B cell (primary cell): ENCODE measurements around the gene CCDC183. TPM values are rescaled to one million over a fixed set of nuclear protein-coding genes. Genes with fewer than 3 reads are reported as not detected.
A peak's percentile ranks its signal among the peaks of the same experiment; 100 is the strongest.

Experiments used
- ATAC-seq: fragments of 200-7000 bp; cut with Tn5 transposase; one replicate; pipeline ENCODE4 v1.10.0; 2021; ENCODE audit warnings: low read depth, mild to moderate bottlenecking, moderate number of reproducible peaks, moderate library complexity
- CTCF ChIA-PET: fragments of 350-600 bp; sonication (Branson Sonifier 250); formaldehyde crosslinking; loops from one replicate; lab custom pipeline; 2021; ENCODE audit warnings: antibody characterized with exemption, inconsistent platforms; lab: Charles Lee
- POLR2A ChIA-PET: fragments of 350-600 bp; sonication (Branson Sonifier 250); formaldehyde crosslinking; loops from one replicate; lab custom pipeline; 2021; ENCODE audit warnings: antibody characterized with exemption; lab: Charles Lee
- DNase-seq: peaks from one replicate; pipeline ENCODE4 v3.0.0; 2013
- H2AFZ ChIP-seq: 2 replicates; pipeline ENCODE4 v1.6.1; 2012; ENCODE audit warnings: mild to moderate bottlenecking, low read depth, low read length; ENCODE audit not compliant: insufficient read depth, poor library complexity, severe bottlenecking
- H3K27ac ChIP-seq, 2 donors: 1 replicate in 1 of 2; 2 replicates in 1 of 2; pipeline ENCODE4 v1.5.1; 2012 to 2013; ENCODE audit warnings: low read length in 2 of 2, mild to moderate bottlenecking in 2 of 2, moderate library complexity in 1 of 2
- H3K27me3 ChIP-seq, 4 experiments: fragments of 200-600 bp in 1 of 4; sonication (generic) in 1 of 4; replicated peaks in 1 of 4; 1 replicate in 2 of 4; 2 replicates in 2 of 4; pipeline versions ENCODE4 v1.6.1 to v1.7.0; 2013 to 2016; ENCODE audit warnings: low read length in 3 of 4, mild to moderate bottlenecking in 2 of 4, mixed read lengths in 1 of 4, moderate library complexity in 1 of 4; ENCODE audit not compliant: insufficient read depth in 4 of 4, control insufficient read depth in 3 of 4; ENCODE audit errors: control extremely low read depth in 1 of 4
- H3K36me3 ChIP-seq, 2 experiments: replicated peaks in 1 of 2; 1 replicate in 1 of 2; 2 replicates in 1 of 2; pipeline versions ENCODE4 v1.6.1 to v1.7.1; 2013; ENCODE audit warnings: low read length in 1 of 2; ENCODE audit not compliant: insufficient read depth in 2 of 2, control insufficient read depth in 1 of 2; ENCODE audit errors: control extremely low read depth in 1 of 2, extremely low read depth in 1 of 2
- H3K4me1 ChIP-seq, 2 donors: fragments of 200-600 bp in 1 of 2; sonication (generic) in 1 of 2; 1 replicate in 1 of 2; 2 replicates in 1 of 2; pipeline versions ENCODE4 v1.5.1 to v1.6.1; 2013 to 2017; ENCODE audit warnings: low read length in 2 of 2; ENCODE audit not compliant: control insufficient read depth in 2 of 2, insufficient read depth in 2 of 2
- H3K4me2 ChIP-seq: replicated peaks from 2 replicates; pipeline ENCODE3; 2012; ENCODE audit warnings: mild to moderate bottlenecking, low read depth, low read length; ENCODE audit not compliant: poor library complexity, severe bottlenecking
- H3K4me3 ChIP-seq, 5 experiments: fragments of 200-600 bp in 1 of 5; sonication (generic) in 1 of 5; 1 replicate in 3 of 5; 2 replicates in 2 of 5; pipeline versions ENCODE4 v1.5.1 to v1.7.0; 2011 to 2016; ENCODE audit warnings: low read length in 4 of 5, mild to moderate bottlenecking in 4 of 5, low read depth in 2 of 5, control low read depth in 1 of 5, moderate library complexity in 1 of 5; ENCODE audit not compliant: insufficient read depth in 1 of 5; ENCODE audit errors: control extremely low read depth in 1 of 5, extremely low read depth in 1 of 5
- H3K79me2 ChIP-seq: fragments of 200-600 bp; sonication (generic); one replicate; pipeline ENCODE4 v1.6.0; 2016; ENCODE audit warnings: low read length; ENCODE audit not compliant: control insufficient read depth, insufficient read depth
- H3K9ac ChIP-seq: fragments of 200-600 bp; sonication (generic); 2 replicates; pipeline ENCODE4 v1.6.1; 2017; ENCODE audit warnings: mild to moderate bottlenecking, low read length, moderate library complexity
- H3K9me3 ChIP-seq, 3 donors: one replicate each; pipeline versions ENCODE4 v1.6.1 to v1.7.1; 2013; ENCODE audit warnings: low read length in 2 of 3; ENCODE audit not compliant: control insufficient read depth in 2 of 3, insufficient read depth in 1 of 3; ENCODE audit errors: control extremely low read depth in 1 of 3
- H4K20me1 ChIP-seq: 2 replicates; pipeline ENCODE4 v1.6.0; 2012; ENCODE audit warnings: mild to moderate bottlenecking, low read length; ENCODE audit not compliant: insufficient read depth, control insufficient read depth, poor library complexity, severe bottlenecking
- H3K27ac Mint-ChIP-seq: one replicate; pipeline ENCODE4 v1.8.0; 2021; ENCODE audit warnings: mixed read lengths
- H3K27me3 Mint-ChIP-seq: one replicate; pipeline ENCODE4 v1.8.0; 2021; ENCODE audit warnings: mixed read lengths
- H3K4me1 Mint-ChIP-seq: one replicate; pipeline ENCODE4 v1.8.0; 2021; ENCODE audit warnings: mixed read lengths
- H3K4me3 Mint-ChIP-seq: one replicate; pipeline ENCODE4 v1.8.0; 2021; ENCODE audit warnings: mixed read lengths
- H3K9me3 Mint-ChIP-seq: one replicate; pipeline ENCODE4 v1.8.0; 2022; ENCODE audit warnings: mixed read lengths; ENCODE audit not compliant: insufficient read depth
- CTCF ChIP-seq: fragments of 200-600 bp; IDR thresholded peaks from one replicate; pipeline ENCODE4 v1.8.0; 2022; ENCODE audit warnings: antibody characterized with exemption, mild to moderate bottlenecking
- EZH2 ChIP-seq: IDR thresholded peaks from 2 replicates; pipeline ENCODE4 v1.6.1; 2012; ENCODE audit warnings: borderline replicate concordance, low read depth, mild to moderate bottlenecking, moderate library complexity, low read length; ENCODE audit not compliant: insufficient read depth, poor library complexity, severe bottlenecking
- WGBS: methylation state at CpG from one replicate; pipeline ENCODE4 v1.1.5; 2013; ENCODE audit warnings: missing lambda C conversion rate; ENCODE audit not compliant: insufficient coverage; 5-methylcytosine and 5-hydroxymethylcytosine counted together
- intact Hi-C: fragments of 100-400 bp; cut with micrococcal nuclease; formaldehyde crosslinking; loops from one replicate; pipeline ENCODE4 v1.10.0; 2022
- polyA plus RNA-seq: library from polyadenylated mRNA; depleted of rRNA; stranded (reverse); fragments of >200 nt; gene quantifications from 2 replicates; pipeline ENCODE4 v1.2.3, GENCODE V29; 2012
- total RNA-seq, 2 donors: library from RNA; stranded (reverse); fragments of 120-200 nt in 1 of 2; gene quantifications; 1 replicate in 1 of 2; 2 replicates in 1 of 2; pipeline versions ENCODE4 v1.2.3 to v1.2.4, GENCODE V29; 2013 to 2022

The CCDC183 gene
- total and polyA plus RNA-seq, 2 donors (not counting 1 experiment from before 2014, with no cell fraction given): 1.8 to 4.9 TPM

- Mint-ChIP-seq H3K4me1 (peaks cover 23% of the 10 kb centered on the region), H3K27ac (peak overlapping the region; percentile 79), H3K9me3 (no peaks in the 10 kb centered on the region), H3K4me3 (peak overlapping the region; percentile 87), H3K27me3 (peaks cover 6% of the 10 kb centered on the region)
- intact Hi-C loops: loop anchor here (10.0 kb wide), 1 partner anchor 662 kb away; the partner anchor contains the start of gene NSMF
- ChIA-PET POLR2A (no interaction called here), CTCF (interaction anchor here (0.8 to 10.5 kb wide), 7 partner anchors 10 to 254 kb away, joined by 3 to 106 read pairs (median 5); partner anchors contain the start of genes AJM1 and RABL6)
- TF ChIP-seq CTCF (no peak), EZH2 (no peak)
- Histone ChIP-seq H3K9me3 (no peaks in the 10 kb centered on the region), H3K4me1 (peaks cover 18 to 25% of the 10 kb centered on the region in 2 donors), H3K4me3 (peak overlapping the region in 1 of 5 experiments; percentile 84), H3K79me2 (peaks cover 4% of the 10 kb centered on the region), H3K27me3 (peaks cover 0 to 3% (median 0%) of the 10 kb centered on the region in 4 experiments), H2AFZ (no peak overlapping the region), H4K20me1 (peaks cover 12% of the 10 kb centered on the region), H3K4me2 (peak overlapping the region; percentile 100), H3K27ac (peak overlapping the region in 1 of 2 donors; percentile 99), H3K36me3 (peaks cover 0 to 4% of the 10 kb centered on the region in 2 experiments), H3K9ac (no peak overlapping the region)
- WGBS: 84% methylated on average over 14 of the region's 15 CpGs
- no peak for ATAC-seq
- peak; percentile 26 for DNase-seq
Observed at GRCh38 chr9:136792321-136793085, 3.6 kb upstream of the CCDC183 start.
